ENCODE results near the gene DIP2C. TPM values are rescaled to one million over a fixed set of nuclear protein-coding genes. Genes with fewer than 3 reads are reported as not detected.
A peak's percentile ranks its signal among the peaks of the same experiment; 100 is the strongest.
"Not testable (repeated sequence)": the region's sequence is repeated elsewhere in the genome, so short reads cannot be mapped to it uniquely, and the experiment has no call there.

DIP2C gene
- total and polyA plus RNA-seq, 2 donors = 21.0 to 24.3 TPM

DNA sequence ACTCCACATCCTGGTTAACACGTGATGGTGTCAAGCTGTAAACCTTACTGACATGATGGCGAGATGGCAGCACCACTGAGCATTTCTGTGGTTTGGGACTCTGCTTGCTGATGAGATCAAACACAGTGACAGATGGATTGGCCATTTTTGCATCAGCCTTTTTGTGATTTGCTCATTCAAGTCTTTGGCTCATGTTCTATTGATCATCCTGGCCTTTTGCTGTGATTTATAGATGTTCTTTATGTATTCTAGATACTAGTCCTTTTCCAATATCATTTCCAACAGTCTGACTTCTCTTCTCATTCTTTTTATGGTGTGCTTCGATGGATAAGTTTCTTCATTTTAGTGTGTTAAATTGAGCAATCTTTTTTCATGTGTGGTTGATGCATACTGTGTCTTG lies 24.7 kb upstream of the DIP2C start:
- H3K4me1 ChIP-seq (ENCODE audit: insufficient read depth) = no peaks in the 10 kb centered on the region
- DNase-seq (ENCODE audit: extremely low spot score) = no peak
- H3K36me3 ChIP-seq (ENCODE audit: insufficient read depth) = no peaks in the 10 kb centered on the region
- H3K4me3 ChIP-seq (ENCODE audit: low read depth, low read length) = no peak overlapping the region
- WGBS = 84% methylated on average over 3 of the region's 3 CpGs
- no peak overlapping the region for H3K27ac ChIP-seq (ENCODE audit: low read depth)

DNA sequence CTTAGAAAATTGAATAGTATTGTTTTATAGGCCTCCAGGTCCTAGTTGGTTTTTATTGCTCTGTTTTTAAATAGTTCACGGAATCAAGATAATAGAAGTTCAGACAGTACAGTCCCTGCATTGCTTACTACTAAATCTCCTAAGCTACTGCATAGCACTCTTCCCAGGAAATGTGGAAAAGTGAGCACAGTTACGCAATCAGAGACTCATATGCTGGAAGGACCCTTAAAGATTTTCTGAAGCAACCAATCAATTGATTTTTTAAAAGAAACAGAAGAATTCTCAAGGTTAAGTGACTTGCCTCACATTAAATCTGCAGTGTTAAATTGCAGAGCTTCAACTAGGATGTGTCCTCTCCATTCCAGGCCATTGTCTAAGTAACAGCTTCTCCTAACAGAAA lies 23.1 kb upstream of the DIP2C start:
- H3K4me3 ChIP-seq (ENCODE audit: low read depth, low read length) = no peak overlapping the region
- DNase-seq (ENCODE audit: extremely low spot score) = no peak
- no peaks in the 10 kb centered on the region for H3K36me3 ChIP-seq (ENCODE audit: insufficient read depth)
- no peaks in the 10 kb centered on the region for H3K4me1 ChIP-seq (ENCODE audit: insufficient read depth)
- WGBS = 75% methylated on average over 2 of the region's 2 CpGs
- no peak overlapping the region for H3K27ac ChIP-seq (ENCODE audit: low read depth)

DNA sequence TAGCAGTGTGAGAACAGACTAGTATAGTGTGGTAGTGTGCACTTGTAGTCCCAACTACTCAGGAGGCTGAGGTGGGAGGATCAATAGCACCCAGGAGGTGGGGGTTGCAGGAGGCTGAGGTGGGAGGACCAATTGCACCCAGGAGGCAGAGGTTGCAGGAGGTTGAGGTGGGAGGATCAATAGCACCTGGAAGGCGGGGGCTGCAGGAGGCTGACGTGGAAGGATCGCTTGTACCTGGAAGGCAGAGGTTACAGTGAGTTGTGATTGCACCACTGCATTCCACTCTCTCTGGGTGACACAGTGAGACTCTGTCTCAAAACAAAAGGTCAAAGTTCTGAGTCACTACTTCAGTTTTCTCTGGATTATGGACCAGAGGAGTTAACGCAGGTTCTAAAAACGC lies 22.6 kb upstream of the DIP2C start:
- Histone ChIP-seq H3K27ac (ENCODE audit: low read depth) (no peak overlapping the region), H3K4me3 (ENCODE audit: low read depth, low read length) (no peak overlapping the region), H3K36me3 (ENCODE audit: insufficient read depth) (no peaks in the 10 kb centered on the region), H3K4me1 (ENCODE audit: insufficient read depth) (no peaks in the 10 kb centered on the region)
- DNase-seq (ENCODE audit: extremely low spot score) = no peak
- 85% methylated on average over 5 of the region's 5 CpGs for WGBS

DNA sequence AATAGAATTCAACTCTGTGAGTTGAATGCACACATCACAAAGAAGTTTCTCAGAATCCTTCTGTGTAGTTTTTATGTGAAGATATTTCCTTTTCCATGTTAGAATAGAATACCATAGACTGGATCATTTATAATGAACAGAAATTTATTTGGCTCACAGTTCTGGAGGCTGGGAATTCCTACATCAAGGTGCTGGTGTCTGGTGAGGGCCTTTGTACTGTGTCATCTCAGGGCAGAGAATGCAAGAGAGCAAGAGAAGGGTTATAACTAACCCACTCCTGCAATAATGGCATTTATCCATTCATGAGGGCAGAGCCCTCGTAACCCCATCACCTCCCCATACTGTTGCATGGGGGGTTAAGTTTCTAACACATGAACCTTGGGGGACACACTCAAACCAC lies 18.4 kb upstream of the DIP2C start:
- H3K4me3 ChIP-seq (ENCODE audit: low read depth, low read length) = no peak overlapping the region
- no peaks in the 10 kb centered on the region for H3K4me1 ChIP-seq (ENCODE audit: insufficient read depth)
- no peak overlapping the region for H3K27ac ChIP-seq (ENCODE audit: low read depth)
- no peak for DNase-seq (ENCODE audit: extremely low spot score)
- no peaks in the 10 kb centered on the region for H3K36me3 ChIP-seq (ENCODE audit: insufficient read depth)
- WGBS = 84% methylated on average over 1 of the region's 1 CpG

DNA sequence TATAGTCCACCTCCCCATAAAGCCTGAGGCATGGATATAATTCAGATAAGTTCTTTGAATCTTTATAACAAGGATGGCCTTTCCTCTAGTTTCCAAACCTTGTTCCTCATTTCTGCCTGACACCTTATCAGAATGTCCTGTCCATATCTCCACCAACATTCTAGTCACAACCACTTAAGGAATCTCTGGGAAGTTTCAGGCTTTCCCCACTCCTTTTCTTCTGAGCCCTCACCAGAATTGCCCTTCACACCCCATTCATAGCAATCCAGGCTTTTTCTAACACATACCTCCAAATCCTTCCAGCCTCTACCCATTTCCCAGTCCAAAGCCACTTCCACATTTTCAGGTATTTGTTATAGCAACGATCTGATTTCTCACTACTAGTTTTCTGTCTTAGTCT lies 18.0 kb upstream of the DIP2C start:
- no peak overlapping the region for H3K4me3 ChIP-seq (ENCODE audit: low read depth, low read length)

DNA sequence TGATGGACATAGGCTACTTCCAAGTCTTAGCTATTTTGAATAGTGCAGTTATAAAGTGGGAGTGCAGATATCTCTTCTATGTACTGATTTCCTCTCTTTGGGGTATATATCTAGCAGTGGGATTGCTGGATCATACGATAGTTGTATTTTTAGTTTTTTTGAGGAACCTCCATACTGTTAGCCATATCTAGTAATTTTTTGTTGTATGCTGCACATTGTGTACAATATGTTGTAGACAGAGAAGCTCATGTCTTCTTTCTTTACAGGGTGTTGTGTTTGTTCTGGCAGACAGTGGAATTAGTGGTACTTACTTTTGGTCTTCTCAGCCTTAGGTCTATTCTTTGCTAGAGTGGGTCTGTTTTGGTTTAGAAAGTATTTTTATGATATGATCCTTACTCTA lies 13.7 kb upstream of the DIP2C start:
- Histone ChIP-seq H3K4me1 (ENCODE audit: insufficient read depth) (no peaks in the 10 kb centered on the region), H3K36me3 (ENCODE audit: insufficient read depth) (no peaks in the 10 kb centered on the region), H3K27ac (ENCODE audit: low read depth) (no peak overlapping the region), H3K4me3 (ENCODE audit: low read depth, low read length) (no peak overlapping the region)
- 93% methylated on average over 1 of the region's 1 CpG for WGBS
- DNase-seq (ENCODE audit: extremely low spot score) = no peak

More for the DNA sequence above, 18.0 kb upstream of the DIP2C start:
- no peak overlapping the region for H3K27ac ChIP-seq (ENCODE audit: low read depth)
- H3K36me3 ChIP-seq (ENCODE audit: insufficient read depth) = no peaks in the 10 kb centered on the region
- H3K4me1 ChIP-seq (ENCODE audit: insufficient read depth) = no peaks in the 10 kb centered on the region
- no peak for DNase-seq (ENCODE audit: extremely low spot score)
- WGBS = 77% methylated on average over 1 of the region's 1 CpG

DNA sequence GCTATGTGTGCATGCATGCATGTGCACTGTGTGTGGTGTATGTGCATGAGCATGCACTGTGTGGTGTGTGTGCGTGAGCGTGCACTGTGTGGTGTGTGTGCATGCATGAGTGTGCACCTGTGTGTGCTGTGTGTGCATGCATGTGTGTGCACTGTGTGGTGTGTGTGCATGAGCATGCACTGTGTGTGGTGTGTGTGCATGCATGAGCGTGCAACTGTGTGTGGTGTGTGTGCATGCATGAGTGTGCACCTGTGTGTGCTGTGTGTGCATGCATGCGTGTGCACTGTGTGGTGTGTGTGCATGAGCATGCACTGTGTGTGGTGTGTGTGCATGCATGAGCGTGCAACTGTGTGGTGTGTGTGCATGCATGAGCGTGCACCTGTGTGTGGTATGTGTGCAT lies 10.7 kb upstream of the DIP2C start:
- 96% methylated on average over 6 of the region's 6 CpGs for WGBS
- not testable (repeated sequence) for H3K36me3 ChIP-seq (ENCODE audit: insufficient read depth); H3K27ac ChIP-seq (ENCODE audit: low read depth); DNase-seq (ENCODE audit: extremely low spot score); H3K4me3 ChIP-seq (ENCODE audit: low read depth, low read length); H3K4me1 ChIP-seq (ENCODE audit: insufficient read depth)

DNA sequence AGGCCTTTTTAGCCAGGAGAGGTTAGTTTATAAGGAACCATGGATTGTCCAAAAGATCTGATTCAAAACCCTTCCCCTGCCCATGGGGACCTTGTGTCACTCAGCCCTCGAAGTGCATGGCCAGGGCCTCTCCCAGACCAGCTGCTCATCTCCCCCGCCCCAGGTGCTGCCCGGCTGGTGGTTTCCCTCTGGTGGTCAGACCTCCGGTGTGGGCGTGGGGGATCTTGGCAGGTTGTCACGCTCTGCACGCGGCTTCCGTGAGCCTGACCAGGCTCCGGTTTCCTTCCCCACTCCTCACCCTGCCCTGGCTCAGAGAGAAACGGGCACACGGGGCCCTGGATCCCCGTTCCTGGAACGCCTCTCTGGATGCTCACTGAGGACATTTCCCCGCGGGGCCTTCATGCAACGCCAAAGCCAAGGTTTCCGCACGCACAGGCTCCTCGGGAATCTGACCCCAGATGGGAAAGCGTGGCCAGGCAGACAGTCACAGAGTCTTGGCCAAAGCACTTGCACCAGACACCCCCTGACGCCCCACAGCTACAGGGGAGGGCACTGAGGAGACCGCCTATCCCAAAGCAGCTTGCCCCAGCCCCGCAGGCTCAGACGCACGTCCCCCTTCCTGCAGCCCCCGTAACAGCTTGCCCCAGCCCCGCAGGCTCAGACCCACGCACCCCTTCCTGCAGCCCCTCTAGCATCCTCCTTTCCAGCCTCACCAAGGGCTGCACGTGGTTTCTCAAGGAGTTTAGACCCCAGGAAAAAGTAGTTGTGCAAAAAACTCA lies 7.8 kb upstream of the DIP2C start:
- no peak for DNase-seq (ENCODE audit: extremely low spot score)
- no peaks in the 10 kb centered on the region for H3K4me1 ChIP-seq (ENCODE audit: insufficient read depth)
- 78% methylated on average over 30 of the region's 30 CpGs for WGBS
- H3K27ac ChIP-seq (ENCODE audit: low read depth) = no peak overlapping the region
- no peaks in the 10 kb centered on the region for H3K36me3 ChIP-seq (ENCODE audit: insufficient read depth)
- H3K4me3 ChIP-seq (ENCODE audit: low read depth, low read length) = no peak overlapping the region

DNA sequence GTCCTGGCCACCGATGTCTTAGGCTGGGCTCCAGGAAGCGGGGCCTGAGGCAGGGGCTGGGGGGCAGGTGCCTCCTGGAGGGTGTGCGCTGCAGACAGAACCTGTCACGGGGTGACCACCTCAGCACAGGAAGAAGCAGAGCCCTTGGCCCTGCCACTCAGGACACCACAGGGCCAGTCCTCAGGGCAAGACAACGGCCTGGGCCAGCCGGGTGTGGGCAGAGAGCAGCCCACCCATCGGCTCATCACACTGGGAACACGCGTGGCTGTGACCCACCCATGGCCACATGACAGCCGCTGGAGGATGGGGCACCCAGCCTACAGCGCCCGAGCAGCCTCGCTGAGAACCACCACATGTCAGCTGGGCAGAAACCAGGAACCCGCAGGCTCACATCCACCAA lies 5.9 kb upstream of the DIP2C start:
- no peak overlapping the region for H3K4me3 ChIP-seq (ENCODE audit: low read depth, low read length)
- DNase-seq (ENCODE audit: extremely low spot score) = no peak
- no peaks in the 10 kb centered on the region for H3K36me3 ChIP-seq (ENCODE audit: insufficient read depth)
- no peak overlapping the region for H3K27ac ChIP-seq (ENCODE audit: low read depth)
- no peaks in the 10 kb centered on the region for H3K4me1 ChIP-seq (ENCODE audit: insufficient read depth)
- WGBS = 95% methylated on average over 14 of the region's 14 CpGs

DNA sequence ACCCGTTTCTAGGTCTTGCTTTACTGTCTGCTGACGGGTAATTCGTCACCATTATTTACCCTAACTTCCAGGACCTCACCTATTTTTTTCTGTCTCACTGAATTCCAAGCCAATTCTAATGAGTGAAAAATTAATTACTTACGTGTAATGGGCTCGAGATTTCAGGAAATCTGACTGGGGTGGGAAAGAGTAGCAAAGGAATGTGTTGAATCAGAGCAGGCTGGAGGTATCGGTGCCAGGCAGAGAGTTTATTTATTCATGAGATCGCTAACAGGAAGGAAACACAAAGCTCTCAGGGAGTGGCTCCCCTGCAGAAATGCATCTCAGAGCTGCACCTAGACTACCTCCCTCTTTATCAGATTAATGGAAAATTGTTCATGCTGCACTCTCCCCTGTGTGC lies 4.0 kb upstream of the DIP2C start:
- WGBS = 35% methylated on average over 7 of the region's 7 CpGs
- no peak overlapping the region for H3K4me3 ChIP-seq (ENCODE audit: low read depth, low read length)
- H3K36me3 ChIP-seq (ENCODE audit: insufficient read depth) = no peaks in the 10 kb centered on the region
- H3K4me1 ChIP-seq (ENCODE audit: insufficient read depth) = no peaks in the 10 kb centered on the region
- DNase-seq (ENCODE audit: extremely low spot score) = no peak
- H3K27ac ChIP-seq (ENCODE audit: low read depth) = no peak overlapping the region

DNA sequence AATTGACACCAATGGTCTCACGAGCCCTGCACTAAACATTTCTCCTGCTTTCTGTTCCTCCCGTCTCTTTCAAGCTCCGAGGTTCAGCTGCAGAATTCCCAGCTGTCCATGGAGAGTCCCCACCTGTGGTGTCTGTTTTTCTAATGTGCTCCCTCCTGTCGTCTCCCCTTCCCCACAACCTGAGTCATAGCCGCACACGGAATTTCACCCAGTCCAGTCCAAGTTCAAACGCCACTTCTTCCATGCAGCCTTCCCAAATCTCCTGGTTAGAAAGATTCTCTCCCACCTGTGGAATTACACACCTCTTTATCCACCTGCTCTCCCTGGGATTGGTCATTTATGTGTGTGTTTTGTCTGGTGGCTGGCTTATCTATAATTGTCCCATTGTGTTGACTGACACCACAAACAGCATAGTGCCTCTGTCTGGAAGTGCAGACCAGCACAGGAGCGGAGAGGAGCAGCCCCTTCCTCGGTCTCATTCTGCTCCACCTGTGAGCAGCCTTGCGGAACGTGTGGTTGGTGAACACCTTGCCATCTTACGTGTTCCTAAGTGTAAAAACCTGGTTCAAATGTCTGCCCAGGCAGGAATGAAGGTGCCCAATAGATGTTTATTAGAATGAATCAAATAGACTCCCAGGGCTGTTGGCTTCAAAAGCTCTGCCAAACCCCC lies 3.3 kb upstream of the DIP2C start:
- no peak overlapping the region for H3K4me3 ChIP-seq (ENCODE audit: low read depth, low read length)
- no peaks in the 10 kb centered on the region for H3K36me3 ChIP-seq (ENCODE audit: insufficient read depth)
- no peak overlapping the region for H3K27ac ChIP-seq (ENCODE audit: low read depth)
- no peak for DNase-seq (ENCODE audit: extremely low spot score)
- no peaks in the 10 kb centered on the region for H3K4me1 ChIP-seq (ENCODE audit: insufficient read depth)
- 88% methylated on average over 12 of the region's 12 CpGs for WGBS

DNA sequence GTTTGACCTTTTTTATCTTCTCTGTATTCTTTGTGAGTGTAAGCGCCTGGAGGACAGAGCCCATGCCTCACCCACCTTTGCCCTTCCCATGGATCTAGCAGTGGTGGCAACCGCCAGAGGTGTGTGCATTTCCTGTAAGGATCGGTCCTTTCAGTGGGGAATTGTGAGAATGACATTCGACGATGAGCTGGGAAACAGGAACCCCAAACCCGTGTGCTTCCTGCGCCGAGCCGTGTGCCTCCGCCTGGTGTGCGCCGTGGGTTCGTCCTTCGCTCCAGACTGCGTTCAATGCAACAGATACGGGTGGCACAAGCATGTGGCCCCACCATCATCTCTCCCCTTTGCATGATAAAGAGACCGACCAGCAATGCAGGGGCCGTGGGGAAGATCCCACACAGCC lies 1.7 kb upstream of the DIP2C start:
- Histone ChIP-seq H3K27ac (ENCODE audit: low read depth) (no peak overlapping the region), H3K36me3 (ENCODE audit: insufficient read depth) (no peaks in the 10 kb centered on the region)

DNA sequence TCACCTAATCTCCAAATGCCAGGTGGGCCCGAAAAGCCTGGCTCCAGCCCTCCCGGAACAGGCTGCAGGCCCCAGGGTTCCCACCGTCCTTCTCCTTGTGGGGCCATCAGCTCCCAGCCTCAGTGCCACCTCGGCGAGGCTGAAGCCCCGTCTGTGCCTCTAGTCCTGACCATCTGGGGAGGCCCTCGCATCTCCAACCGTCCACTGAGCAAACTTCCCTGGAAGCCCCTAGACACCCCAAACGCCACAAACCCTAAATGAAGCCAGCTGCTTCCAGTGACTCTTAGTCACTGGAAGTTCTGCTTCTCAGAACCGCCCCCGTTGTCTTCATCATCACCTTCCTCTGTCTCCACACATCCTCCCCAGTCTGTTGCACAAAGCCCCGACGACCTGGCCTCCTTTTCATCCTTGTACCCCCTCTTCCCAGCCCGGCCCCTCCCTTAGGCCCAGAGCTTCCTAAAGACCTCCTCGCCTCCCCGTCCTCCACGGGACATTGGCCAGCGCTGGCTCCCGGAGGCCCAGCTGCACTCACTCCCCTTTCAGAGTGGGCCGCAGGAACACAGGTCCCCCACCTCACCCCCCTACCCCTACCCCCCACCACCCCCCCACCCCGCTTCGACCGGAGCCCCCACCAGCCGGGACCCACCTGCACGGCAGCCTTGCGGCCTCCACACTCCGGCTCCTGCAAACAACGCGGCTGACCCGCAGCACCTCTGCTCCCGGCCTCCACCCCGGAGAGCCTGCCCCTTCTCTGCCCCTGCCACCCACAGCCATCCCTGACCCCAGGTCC lies 1.1 kb upstream of the DIP2C start:
- H3K4me1 ChIP-seq (ENCODE audit: insufficient read depth) = no peaks in the 10 kb centered on the region
- no peak for DNase-seq (ENCODE audit: extremely low spot score)
- 71% methylated on average over 32 of the region's 32 CpGs for WGBS
- H3K4me3 ChIP-seq (ENCODE audit: low read depth, low read length) = peak overlapping the region; percentile 93
- H3K36me3 ChIP-seq (ENCODE audit: insufficient read depth) = no peaks in the 10 kb centered on the region
- peak overlapping the region; percentile 75 for H3K27ac ChIP-seq (ENCODE audit: low read depth)

More for the DNA sequence above, 1.7 kb upstream of the DIP2C start:
- WGBS = 94% methylated on average over 18 of the region's 18 CpGs
- H3K4me3 ChIP-seq (ENCODE audit: low read depth, low read length) = no peak overlapping the region
- H3K4me1 ChIP-seq (ENCODE audit: insufficient read depth) = no peaks in the 10 kb centered on the region
- DNase-seq (ENCODE audit: extremely low spot score) = no peak

DNA sequence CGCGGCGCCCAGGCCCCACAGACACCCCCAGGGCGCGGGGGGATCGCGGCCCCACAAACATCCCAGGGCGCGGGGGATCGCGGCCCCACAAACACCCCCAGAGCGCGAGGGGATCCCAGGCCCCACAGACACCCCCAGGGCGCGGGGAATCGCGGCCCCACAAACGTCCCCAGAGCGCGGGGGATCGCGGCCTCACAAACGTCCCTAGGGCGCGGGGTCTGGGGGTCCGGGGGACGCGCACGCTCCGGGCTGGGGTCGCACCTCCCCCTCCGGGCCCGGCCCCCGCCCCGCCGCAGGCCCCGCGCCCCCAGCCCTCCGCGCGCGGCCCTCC lies 382 bp downstream of the DIP2C start:
- H3K4me1 ChIP-seq (ENCODE audit: insufficient read depth) = no peaks in the 10 kb centered on the region
- peak overlapping the region; percentile 93 for H3K4me3 ChIP-seq (ENCODE audit: low read depth, low read length)
- DNase-seq (ENCODE audit: extremely low spot score) = no peak
- WGBS = under 1% methylated on average over 42 of the region's 42 CpGs
- H3K36me3 ChIP-seq (ENCODE audit: insufficient read depth) = no peaks in the 10 kb centered on the region
- peak overlapping the region; percentile 84 for H3K27ac ChIP-seq (ENCODE audit: low read depth)

Data from urinary bladder (tissue), 4 donors.